Mucosa of rectum (tissue), 2 donors: Measurements from ENCODE around the gene RPS6KB2.
A peak's percentile ranks its signal among the peaks of the same experiment; 100 is the strongest.
"Not testable (repeated sequence)": the region's sequence is repeated elsewhere in the genome, so short reads cannot be mapped to it uniquely, and the experiment has no call there.

Source experiments
- H3K27ac ChIP-seq, 2 donors: one replicate each; pipeline ENCODE4 v1.7.0; 2013; ENCODE audit warnings: inconsistent platforms in 2 of 2, low read depth in 2 of 2, low read length in 2 of 2
- H3K27me3 ChIP-seq, 2 donors: one replicate each; pipeline ENCODE4 v1.7.0; 2013; ENCODE audit warnings: low read length in 2 of 2; ENCODE audit not compliant: control insufficient read depth in 2 of 2, insufficient read depth in 2 of 2
- H3K36me3 ChIP-seq, 2 donors: one replicate each; pipeline ENCODE4 v1.7.0; 2013; ENCODE audit warnings: low read length in 2 of 2; ENCODE audit not compliant: control insufficient read depth in 2 of 2, insufficient read depth in 2 of 2
- H3K4me1 ChIP-seq, 2 donors: one replicate each; pipeline ENCODE4 v1.7.0; 2013; ENCODE audit warnings: low read length in 2 of 2, mild to moderate bottlenecking in 1 of 2; ENCODE audit not compliant: control insufficient read depth in 2 of 2, insufficient read depth in 2 of 2
- H3K4me3 ChIP-seq, 2 donors: one replicate each; pipeline ENCODE4 v1.7.0; 2013; ENCODE audit warnings: low read length in 2 of 2
- H3K9ac ChIP-seq, 2 donors: one replicate each; pipeline ENCODE4 v1.7.0; 2013; ENCODE audit warnings: low read length in 2 of 2, low read depth in 1 of 2, mild to moderate bottlenecking in 1 of 2
- H3K9me3 ChIP-seq, 2 donors: one replicate each; pipeline ENCODE4 v1.7.0; 2013; ENCODE audit warnings: low read length in 2 of 2; ENCODE audit not compliant: control insufficient read depth in 2 of 2
- donor health status: healthy.
- donor health status: Normal muscosa, but diverticular disease.

Gene RPS6KB2

DNA sequence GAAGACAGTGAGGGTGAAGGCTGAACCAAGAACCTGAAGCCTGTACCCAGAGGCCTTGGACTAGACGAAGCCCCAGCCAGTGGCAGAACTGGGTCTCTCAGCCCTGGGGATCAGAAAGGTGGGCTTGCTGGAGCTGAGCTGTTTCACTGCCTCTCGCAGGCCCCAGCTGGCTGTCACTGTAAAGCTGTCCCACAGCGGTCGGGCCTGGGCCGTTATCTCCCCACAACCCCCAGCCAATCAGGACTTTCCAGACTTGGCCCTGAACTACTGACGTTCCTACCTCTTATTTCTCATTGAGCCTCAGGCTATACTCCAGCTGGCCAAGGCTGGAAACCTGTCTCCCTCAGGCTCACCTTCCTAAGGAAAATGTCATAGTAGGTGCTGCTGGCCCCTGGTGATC is 30.8 kb upstream of the RPS6KB2 start:
- Histone ChIP-seq H3K4me3 (no peak overlapping the region), H3K36me3 (peaks cover 24 to 29% of the 10 kb centered on the region in 2 donors), H3K4me1 (peaks cover 20 to 27% of the 10 kb centered on the region in 2 donors), H3K27me3 (no peaks in the 10 kb centered on the region), H3K27ac (no peak overlapping the region), H3K9ac (no peak overlapping the region), H3K9me3 (no peaks in the 10 kb centered on the region)

DNA sequence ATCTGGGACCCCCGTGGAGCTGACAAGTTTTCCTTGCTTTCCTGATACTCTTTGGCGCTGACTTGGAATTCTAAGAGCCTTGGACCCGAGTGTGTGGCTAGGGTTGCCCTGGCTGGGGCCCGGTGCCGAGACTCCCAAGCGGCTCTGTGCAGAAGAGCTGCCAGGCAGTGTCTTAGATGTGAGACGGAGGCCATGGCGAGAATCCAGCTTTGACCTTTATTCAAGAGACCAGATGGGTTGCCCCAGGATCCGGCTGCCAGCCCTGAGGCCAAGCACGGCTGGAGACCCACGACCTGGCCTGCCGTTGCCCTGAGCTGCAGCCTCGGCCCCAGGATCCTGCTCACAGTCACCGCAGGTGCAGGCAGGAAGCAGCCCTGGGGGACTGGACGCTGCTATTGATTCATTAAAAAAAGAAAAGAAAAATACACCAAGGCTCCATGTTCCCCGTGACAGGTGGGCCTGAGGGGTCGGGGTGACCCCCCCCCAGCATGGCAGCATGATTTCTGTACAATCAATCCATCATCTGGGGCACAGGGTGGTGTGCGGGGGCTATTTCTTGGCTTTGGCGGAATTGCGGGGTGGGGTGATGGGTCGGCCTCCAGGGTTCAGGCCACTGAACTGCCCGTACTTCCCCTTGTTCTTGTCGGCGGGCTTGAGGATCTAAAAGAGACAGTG is 30.2 kb upstream of the RPS6KB2 start:
- no peak overlapping the region for H3K4me3 ChIP-seq
- peaks cover 18 to 24% of the 10 kb centered on the region in 2 donors for H3K4me1 ChIP-seq
- H3K27ac ChIP-seq: no peak overlapping the region
- H3K9ac ChIP-seq: no peak overlapping the region
- H3K27me3 ChIP-seq: no peaks in the 10 kb centered on the region
- peaks cover 24 to 29% of the 10 kb centered on the region in 2 donors for H3K36me3 ChIP-seq
- no peaks in the 10 kb centered on the region for H3K9me3 ChIP-seq

DNA sequence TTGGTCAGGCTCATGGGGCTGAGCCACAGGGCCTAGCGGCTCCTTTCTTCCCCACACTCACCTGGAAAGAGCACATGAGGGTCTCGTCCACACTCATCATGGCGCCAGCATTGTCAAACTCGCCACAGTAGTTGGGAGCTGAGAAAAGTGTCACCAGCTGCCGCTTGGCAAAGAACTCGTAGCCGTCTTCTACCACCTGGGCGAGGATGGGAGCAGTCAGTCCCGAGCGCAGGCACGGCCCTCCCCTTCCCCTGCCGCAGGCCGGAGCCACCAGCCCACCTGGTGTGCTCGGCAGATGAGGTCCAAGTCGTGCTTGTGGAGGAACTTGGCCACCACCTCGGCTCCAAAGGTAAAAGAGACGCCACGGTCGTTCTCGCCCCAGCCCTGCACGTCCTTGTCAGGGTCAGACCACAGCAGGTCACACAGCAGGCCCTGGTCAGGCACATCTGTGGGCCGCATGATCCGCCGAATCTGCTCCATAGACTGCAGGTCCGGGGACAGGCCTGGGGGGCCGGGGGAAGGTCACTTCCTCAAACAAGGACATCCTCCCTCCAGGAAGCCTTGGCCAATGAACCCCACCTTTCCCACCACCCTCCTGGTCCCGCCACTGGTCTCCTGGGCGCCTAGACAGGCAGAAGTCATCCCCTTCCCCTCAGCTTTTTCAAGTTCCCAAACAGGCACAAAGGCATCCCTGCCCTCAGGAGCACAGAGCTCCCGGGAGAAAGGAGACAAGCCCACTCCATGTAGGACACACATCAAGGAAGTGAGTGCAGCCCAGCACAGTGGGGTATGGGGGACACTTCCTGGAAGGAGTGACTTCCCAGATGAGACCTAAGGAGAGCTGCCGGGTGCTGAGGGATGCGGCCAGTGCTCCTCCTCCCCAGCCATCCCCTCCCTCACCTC is 29.4 kb upstream of the RPS6KB2 start:
- H3K27me3 ChIP-seq: no peaks in the 10 kb centered on the region
- no peaks in the 10 kb centered on the region for H3K9me3 ChIP-seq
- no peak overlapping the region for H3K4me3 ChIP-seq
- H3K4me1 ChIP-seq: peaks cover 18 to 24% of the 10 kb centered on the region in 2 donors
- H3K9ac ChIP-seq: peak overlapping the region in 1 of 2 donors; percentile 24
- H3K36me3 ChIP-seq: peaks cover 24 to 27% of the 10 kb centered on the region in 2 donors
- H3K27ac ChIP-seq: no peak overlapping the region

DNA sequence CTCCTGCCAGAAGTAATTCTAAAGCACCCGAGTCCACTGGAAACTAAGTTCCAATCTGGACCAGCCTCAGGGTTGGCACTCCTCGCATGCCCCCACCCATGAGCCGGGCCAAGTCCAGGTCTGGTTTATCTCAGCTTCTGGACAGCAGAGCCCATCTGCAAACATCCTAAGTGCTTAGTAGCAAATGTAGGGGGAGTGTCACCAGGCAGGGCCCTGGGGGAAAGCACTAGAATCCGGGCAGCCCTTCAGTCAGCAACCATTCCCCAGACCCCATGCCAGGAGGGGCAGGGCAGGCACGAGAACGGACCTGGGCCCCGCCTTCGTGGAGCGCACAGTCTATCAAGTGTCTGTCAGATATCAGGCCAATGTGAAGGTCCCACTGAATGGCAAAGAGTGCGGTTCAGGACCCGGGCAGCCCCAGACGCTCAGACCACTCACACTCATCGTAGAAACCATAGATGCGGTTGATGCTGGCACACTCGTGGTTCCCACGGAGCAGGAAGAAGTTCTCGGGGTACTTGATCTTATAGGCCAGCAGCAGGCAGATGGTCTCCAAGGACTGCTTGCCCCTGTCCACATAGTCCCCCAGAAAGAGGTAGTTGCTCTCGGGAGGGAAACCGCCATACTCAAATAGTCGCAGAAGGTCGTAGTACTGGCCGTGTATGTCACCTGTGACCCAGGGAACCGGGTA is 27.9 kb upstream of the RPS6KB2 start:
- H3K9me3 ChIP-seq: no peaks in the 10 kb centered on the region
- H3K4me3 ChIP-seq: peak overlapping the region; percentile 73 to 83
- peaks cover 24 to 27% of the 10 kb centered on the region in 2 donors for H3K36me3 ChIP-seq
- H3K27ac ChIP-seq: peak overlapping the region; percentile 84 to 92
- H3K9ac ChIP-seq: peak overlapping the region; percentile 84 to 97
- H3K4me1 ChIP-seq: peaks cover 18 to 24% of the 10 kb centered on the region in 2 donors
- H3K27me3 ChIP-seq: no peaks in the 10 kb centered on the region

DNA sequence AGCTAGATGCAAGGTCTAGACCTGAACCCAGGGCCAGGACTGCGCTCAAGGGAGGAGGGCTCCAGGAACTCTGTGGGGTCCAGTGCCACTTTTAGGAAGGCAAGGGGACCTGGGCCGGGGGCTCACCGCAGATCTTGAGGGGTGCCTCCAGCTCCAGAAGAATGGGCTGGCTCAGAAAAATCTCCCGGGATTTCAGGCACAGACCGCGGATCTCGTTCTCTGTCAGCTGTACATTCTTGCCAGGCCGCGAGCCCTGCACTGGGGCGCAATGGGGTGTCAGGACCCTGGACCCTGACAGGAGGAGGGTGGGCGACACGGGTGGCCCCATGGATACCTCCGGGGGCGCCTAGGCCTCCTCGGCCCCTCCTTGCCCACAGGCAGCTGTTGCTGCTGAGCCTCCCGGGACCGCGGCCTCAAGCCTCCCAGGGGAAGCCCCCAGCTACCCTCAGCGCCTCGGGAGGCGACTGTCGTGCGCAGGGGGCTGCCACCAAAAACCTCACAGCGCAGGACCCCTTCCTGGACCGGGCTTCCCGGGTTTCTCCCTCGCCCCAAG is 27.3 kb upstream of the RPS6KB2 start:
- no peaks in the 10 kb centered on the region for H3K9me3 ChIP-seq
- no peaks in the 10 kb centered on the region for H3K27me3 ChIP-seq
- peak overlapping the region; percentile 84 to 97 for H3K9ac ChIP-seq
- peak overlapping the region; percentile 73 to 83 for H3K4me3 ChIP-seq
- peak overlapping the region; percentile 84 to 92 for H3K27ac ChIP-seq
- peaks cover 18 to 24% of the 10 kb centered on the region in 2 donors for H3K4me1 ChIP-seq
- peaks cover 24 to 27% of the 10 kb centered on the region in 2 donors for H3K36me3 ChIP-seq

DNA sequence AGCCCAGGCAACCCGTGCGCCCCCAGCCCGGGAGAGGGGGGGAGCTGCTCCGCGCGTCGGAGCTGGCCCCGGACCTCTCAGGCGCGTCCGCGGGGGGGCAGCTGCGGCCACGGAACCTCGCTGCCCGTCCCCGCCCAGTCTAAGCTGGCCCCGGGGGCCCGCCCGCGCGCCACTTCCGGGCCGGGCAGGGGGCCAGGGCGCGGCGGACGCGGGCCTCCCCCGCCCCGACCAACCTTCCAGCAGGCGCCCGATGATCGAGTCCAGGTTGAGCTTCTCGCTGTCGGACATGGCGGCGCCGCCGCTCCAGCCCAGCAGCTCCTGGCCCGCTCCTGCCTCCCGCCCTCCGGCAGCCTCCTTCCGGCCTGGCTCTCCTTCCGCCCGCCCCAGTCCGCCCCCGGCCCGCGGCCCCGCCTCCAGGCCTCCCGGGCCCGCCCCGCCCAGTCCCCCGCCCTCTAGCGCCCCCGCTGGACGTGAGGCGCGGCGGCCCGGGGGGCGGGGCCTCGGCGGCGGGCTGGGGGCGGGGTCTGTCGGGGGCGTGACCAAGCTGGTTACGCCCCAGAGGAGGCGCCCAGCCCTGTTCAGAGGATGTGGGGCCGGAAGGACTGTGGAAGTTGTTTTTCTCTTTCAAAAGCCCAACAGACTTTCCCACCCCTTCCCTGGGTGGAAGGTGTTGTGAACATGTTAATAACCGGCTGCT is 26.7 kb upstream of the RPS6KB2 start, which contains the start of gene PPP1CA:
TSS of gene PPP1CA (minus strand) at position 364 of the 697 bp plus-strand sequence. CDS start at position 288, 76 bp downstream.
- H3K27me3 ChIP-seq: no peaks in the 10 kb centered on the region
- H3K27ac ChIP-seq: peak within 1 kb of the TSS; percentile 88 to 97
- no peaks in the 10 kb centered on the region for H3K9me3 ChIP-seq
- H3K4me3 ChIP-seq: peak within 1 kb of the TSS; percentile 73 to 83
- H3K36me3 ChIP-seq: peaks cover 24 to 27% of the 10 kb centered on the region in 2 donors
- H3K4me1 ChIP-seq: peaks cover 18 to 24% of the 10 kb centered on the region in 2 donors
- peak within 1 kb of the TSS; percentile 84 to 97 for H3K9ac ChIP-seq

DNA sequence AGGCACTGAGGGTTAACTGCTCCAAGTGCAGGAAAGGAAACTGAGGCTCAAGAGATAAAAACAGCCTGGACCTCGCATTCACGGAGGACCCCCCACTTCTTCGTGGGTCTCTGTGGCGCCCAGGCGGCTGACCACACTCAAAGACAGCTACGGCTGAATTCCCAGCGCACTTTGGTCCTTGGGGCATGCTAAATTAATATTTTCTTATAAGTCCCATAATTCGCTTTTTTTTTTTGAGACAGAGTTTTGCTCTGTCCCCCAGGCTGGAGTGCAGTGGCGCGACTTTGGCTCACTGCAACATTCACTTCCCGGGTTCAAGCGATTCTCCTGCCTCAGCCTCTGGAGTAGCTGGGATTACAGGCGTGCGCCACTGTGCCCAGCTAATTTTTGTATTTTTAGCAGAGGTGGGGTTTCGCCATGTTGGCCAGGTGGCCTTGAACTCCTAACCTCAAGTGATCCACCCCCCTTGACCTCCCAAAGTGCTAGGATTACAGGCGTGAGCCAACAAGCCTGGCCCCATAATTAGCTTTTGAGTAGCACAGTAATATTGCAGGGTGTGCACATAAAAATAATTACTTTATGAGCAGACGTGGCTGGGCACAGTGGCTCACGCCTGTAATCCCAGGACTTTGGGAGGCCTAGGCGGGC is 26.0 kb upstream of the RPS6KB2 start:
- Histone ChIP-seq H3K27ac (peak overlapping the region; percentile 88 to 97), H3K36me3 (peaks cover 23 to 26% of the 10 kb centered on the region in 2 donors), H3K9ac (peak overlapping the region; percentile 68 to 84), H3K4me1 (peaks cover 18 to 25% of the 10 kb centered on the region in 2 donors), H3K4me3 (peak overlapping the region; percentile 64 to 79)
- not testable (repeated sequence) for H3K9me3 ChIP-seq, H3K27me3 ChIP-seq

DNA sequence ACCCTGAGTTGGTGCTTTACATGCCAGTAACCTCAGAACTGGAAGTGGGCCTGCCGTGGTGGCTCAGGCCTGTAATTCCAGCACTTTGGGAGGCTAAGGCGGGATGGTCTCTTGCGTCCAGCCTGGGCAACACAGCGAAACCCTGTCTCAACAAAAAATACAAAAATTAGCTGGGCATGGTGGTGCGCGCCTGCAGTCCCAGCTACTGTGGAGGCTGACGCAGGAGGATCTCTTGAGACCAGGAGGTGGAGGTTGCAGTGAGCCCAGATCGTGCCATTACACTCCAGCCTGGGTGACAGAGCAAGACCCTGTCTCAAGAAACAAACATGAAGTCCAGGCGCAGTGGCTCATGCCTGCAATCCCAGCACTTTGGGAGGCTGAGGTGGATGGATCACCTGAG is 25.2 kb upstream of the RPS6KB2 start:
- Histone ChIP-seq H3K27ac (peak overlapping the region; percentile 88 to 97), H3K36me3 (peaks cover 15 to 18% of the 10 kb centered on the region in 2 donors), H3K4me1 (peaks cover 21 to 26% of the 10 kb centered on the region in 2 donors)
- not testable (repeated sequence) for H3K4me3 ChIP-seq, H3K9me3 ChIP-seq, H3K27me3 ChIP-seq, H3K9ac ChIP-seq
